Central memory CD4-positive, alpha-beta T cell (primary cell): ENCODE data around the gene FAM13A.

Source experiments
- DNase-seq: peaks from one replicate; pipeline ENCODE4 v3.0.0; 2022

The FAM13A gene

DNA sequence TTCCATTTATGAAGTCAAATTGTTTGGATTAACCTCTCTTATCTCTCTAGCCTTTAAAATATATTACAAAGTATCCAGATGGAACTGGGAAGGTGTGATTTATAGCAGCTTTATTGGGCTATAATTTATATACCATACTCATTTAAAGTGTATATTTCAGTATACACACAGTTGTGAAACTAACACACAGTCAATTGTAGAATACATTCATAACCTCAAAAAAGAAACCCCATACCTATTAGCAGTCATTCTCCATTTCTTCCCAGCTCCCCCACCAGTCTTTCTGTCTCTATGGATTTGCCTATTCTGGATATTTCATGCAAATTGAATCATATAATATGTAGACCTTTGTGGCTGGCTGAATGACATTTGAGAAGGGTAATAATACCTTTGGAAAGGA lies 351.8 kb downstream of the FAM13A start:
- DNase-seq: no peak

- no peak for DNase-seq
Observed at GRCh38 chr4:88702782-88703181, 354.2 kb downstream of the FAM13A start.

DNA sequence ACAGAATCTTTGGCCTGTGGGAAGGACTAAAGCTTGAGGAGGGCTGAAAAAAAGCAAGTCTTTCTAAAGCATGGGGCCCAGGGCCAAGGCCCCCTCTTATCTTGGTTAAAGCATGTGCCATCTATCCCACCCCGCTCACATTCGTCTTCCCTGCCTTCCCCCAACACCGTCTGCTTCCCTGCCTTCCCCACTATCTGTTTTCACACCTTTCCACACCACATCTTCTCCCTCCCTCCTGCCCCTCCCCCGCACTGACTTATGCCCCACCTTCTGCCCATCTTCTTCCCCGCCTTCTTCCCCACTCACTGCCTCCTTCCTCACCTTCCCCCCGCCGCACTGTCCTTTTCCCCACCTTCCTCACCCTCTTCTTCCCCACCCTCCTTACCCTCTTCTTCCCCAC lies 358.5 kb downstream of the FAM13A start:
- no peak for DNase-seq

DNA sequence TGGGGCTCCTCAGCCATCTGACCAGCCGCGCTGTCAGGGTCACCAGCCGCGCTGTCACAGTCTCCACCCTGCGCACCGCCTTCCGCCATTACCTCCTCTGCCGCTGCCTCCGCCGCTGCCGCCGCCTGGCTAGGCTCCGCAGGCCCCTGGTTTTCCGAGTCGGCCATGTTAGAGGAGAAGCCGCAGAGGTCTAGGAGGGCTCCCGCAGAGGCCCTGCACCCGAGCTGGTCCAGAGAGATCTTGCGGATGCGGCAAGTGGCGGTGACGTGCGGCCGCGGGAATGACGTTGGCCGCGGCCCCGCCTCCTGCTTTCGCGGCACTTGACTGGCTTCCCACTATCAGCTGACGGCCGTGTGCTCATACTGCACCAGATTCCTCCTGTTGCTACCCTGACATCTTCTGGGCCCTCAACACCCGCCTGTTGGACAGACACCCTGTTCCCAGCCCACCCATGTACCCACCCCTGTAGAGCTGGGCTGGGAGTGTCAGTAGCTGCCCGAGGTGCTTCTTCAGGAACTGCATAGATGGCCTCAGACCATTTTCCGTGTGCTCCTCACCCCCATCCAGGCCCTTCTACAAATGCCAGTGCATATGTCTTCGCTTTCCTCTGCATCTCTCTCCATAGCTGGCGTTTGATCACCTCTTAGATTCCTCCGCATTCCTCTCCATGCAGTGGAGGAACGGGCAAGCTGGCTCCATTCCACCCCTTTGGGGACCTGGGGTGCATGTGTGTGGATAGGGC lies 359.2 kb downstream of the FAM13A start, which contains the start of gene NAP1L5:
Gene NAP1L5 (minus strand): TSS at position 242 of the 742 bp plus-strand sequence. CDS start 75 bp downstream, at position 167.
- DNase-seq: peak; percentile 84

DNA sequence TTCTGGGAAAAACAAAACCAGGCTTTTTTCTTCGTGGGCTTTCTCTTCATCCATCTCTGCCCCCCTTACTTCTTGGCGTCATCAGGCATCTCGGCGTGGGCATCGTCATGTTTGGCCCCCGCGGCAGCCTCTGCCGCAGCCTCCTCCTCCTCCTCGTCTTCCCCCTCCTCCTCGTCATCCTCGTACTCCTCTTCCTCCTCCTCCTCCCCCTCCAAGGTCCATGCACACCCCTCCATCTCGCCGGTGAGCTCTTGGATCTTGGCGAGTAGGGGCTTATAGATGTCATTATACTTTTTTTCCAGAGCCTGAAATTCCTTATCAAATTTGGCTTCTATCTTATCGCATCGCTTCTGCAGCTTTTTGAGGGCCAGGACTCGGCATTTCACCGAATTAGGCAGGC lies 359.8 kb downstream of the FAM13A start:
- peak; percentile 9 for DNase-seq

- DNase-seq: no peak
Observed at GRCh38 chr4:88696630-88697029, 360.4 kb downstream of the FAM13A start.

DNA sequence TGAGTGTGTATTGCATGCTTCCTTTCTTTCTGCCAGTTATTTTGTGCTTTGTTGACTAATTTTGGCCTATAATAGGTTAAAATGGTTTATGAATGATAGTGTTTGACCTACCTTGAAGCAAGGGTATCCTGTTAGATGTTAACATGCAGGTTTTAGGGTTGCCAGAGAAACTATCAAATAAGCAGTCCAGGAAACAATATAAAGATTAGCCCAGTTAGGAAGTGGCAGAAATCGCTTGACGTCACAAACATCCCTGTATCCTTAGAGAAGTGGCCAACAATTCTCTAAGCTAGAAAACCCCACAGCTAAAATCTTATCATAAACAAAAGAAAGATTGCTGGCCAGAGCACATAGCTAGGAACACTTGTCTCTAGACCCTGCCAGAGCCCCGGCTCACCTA lies 363.2 kb downstream of the FAM13A start:
- no peak for DNase-seq

- DNase-seq: no peak
Observed at GRCh38 chr4:88690355-88690754, 366.6 kb downstream of the FAM13A start.

- DNase-seq: no peak
Observed at GRCh38 chr4:88681209-88681608, 375.8 kb downstream of the FAM13A start.
